AG09319 (cell line): ENCODE results near the gene GEMIN7.

Experiments
- DNase-seq: peaks from one replicate; pipeline ENCODE4 v3.0.0-alpha.2; 2010; ENCODE audit warnings: low read depth; ENCODE audit errors: extremely low read depth
- CTCF ChIP-seq: IDR thresholded peaks from 2 replicates; pipeline ENCODE4 v1.5.1; 2011; ENCODE audit warnings: low read depth, mild to moderate bottlenecking, inconsistent platforms, low read length, moderate library complexity

Gene GEMIN7

GRCh38 chr19:45079063-45079910 lies at the start of gene GEMIN7:
TSS of gene GEMIN7 (plus strand) at chr19:45079260. CDS start at chr19:45090115, 10,855 bp downstream.
- no peak for DNase-seq
- TF ChIP-seq CTCF = no peak; the same call in 1 of the 2 replicates

GRCh38 chr19:45030825-45031224 lies 48.2 kb upstream of the GEMIN7 start:
- no peak for DNase-seq
- TF ChIP-seq CTCF = no peak

- no peak for TF ChIP-seq CTCF
- DNase-seq = no peak
Measured at GRCh38 chr19:45032421-45032820, 46.6 kb upstream of the GEMIN7 start.

GRCh38 chr19:45035755-45036154 lies 43.3 kb upstream of the GEMIN7 start:
- no peak for TF ChIP-seq CTCF
- DNase-seq = no peak

GRCh38 chr19:45037393-45038169 lies 41.5 kb upstream of the GEMIN7 start:
- TF ChIP-seq CTCF = no peak
- DNase-seq = no peak

- peak; percentile 70 for DNase-seq
- TF ChIP-seq CTCF = no peak
Measured at GRCh38 chr19:45038931-45039893, 39.8 kb upstream of the GEMIN7 start, which contains the start of gene CLASRP. TSS of gene CLASRP (plus strand) at chr19:45039045. CDS start at chr19:45040213, 1,168 bp downstream.
